ENCODE measurements around the gene MCHR1.

MCHR1 gene

DNA sequence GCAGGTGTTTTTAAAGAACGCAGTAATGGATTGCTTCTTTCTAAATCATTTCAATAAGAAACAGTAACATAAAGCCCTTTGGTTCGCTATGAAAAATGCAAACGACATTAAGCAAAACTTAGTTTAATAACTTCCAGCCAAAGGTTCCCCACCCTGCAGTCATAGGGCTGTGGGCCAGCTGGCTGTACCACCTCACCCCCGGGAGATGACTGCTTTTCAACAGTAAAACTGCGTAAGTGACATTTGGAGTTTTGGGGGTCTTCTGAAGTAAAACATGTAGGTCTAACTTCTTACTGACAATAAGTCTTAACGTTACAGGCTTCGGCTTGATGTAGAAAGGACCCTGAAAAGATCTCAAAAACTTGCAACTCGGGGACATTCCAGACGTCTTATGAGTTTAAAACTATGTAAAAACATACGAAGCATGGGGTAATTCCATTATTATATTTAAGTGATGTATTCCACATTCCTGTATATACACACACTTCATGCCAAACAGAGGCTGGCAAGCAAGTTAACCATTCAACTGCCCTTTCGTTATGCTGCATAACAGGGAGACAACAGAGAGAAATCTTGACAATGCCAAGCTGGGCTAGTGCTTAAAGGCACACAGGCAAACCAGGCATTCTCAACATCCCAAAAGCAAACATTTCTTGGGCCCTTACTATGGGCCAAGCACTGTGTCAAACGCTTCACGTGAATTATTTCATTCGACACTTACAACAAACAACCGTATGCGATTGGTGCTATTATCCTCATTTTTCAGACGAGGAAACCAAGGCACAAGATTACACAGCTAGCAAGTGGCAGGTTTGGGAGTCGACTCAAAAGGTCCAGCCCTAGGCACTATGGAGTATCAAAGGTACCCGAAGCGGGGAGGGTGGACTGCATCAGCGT is 44.0 kb upstream of the MCHR1 start:
- Histone ChIP-seq H2BK120ac (ENCODE audit: insufficient read depth, low read length, poor library complexity) (peak overlapping the region; percentile 84), H3K79me1 (ENCODE audit: low read length) (peaks cover 9% of the 10 kb centered on the region), H3K4ac (ENCODE audit: low read depth, low read length) (peak overlapping the region; percentile 92), H3K27me3 (ENCODE audit: insufficient read depth, low read length) (no peaks in the 10 kb centered on the region), H3K27ac (ENCODE audit: low read depth, low read length) (no peak overlapping the region), H3K18ac (ENCODE audit: low read length) (peak overlapping the region; percentile 92), H3K4me2 (ENCODE audit: low read length) (peak overlapping the region; percentile 89), H3K9ac (ENCODE audit: low read length) (peak overlapping the region; percentile 64), H3K4me1 (ENCODE audit: control insufficient read depth in 1 of 2, insufficient read depth in 2 of 2, low read length in 2 of 2) (peaks cover 4 to 12% of the 10 kb centered on the region in 2 experiments), H3K36me3 (ENCODE audit: control insufficient read depth in 1 of 2, insufficient read depth in 2 of 2, low read length in 2 of 2) (no peaks in the 10 kb centered on the region), H2BK5ac (ENCODE audit: low read depth, low read length, poor library complexity) (no peak overlapping the region), H4K12ac (ENCODE audit: low read depth, low read length) (no peak overlapping the region), H4K91ac (ENCODE audit: low read depth, low read length) (no peak overlapping the region), H4K8ac (ENCODE audit: low read depth, low read length) (no peak overlapping the region), H2BK12ac (ENCODE audit: low read length) (no peak overlapping the region), H3K23ac (ENCODE audit: low read length) (no peak overlapping the region), H2AK5ac (ENCODE audit: low read length) (no peak overlapping the region), H3K4me3 (ENCODE audit: low read depth, low read length) (peak overlapping the region; percentile 100), H2AFZ (ENCODE audit: insufficient read depth, low read length, poor library complexity) (no peak overlapping the region), H3K79me2 (ENCODE audit: control insufficient read depth, insufficient read depth, low read length, poor library complexity) (peaks cover 21% of the 10 kb centered on the region), H3K14ac (ENCODE audit: low read length) (peak overlapping the region; percentile 68), H3K9me3 (ENCODE audit: insufficient read depth, low read depth, low read length) (no peaks in the 10 kb centered on the region)
- WGBS (ENCODE audit: extremely low coverage, insufficient coverage, insufficient read length), result no CpG with 5 or more reads among the region's 21 CpGs
- DNase-seq, result peak in 1 of 2 donors; percentile 63

- H3K36me3 ChIP-seq (ENCODE audit: control insufficient read depth in 1 of 2, insufficient read depth in 2 of 2, low read length in 2 of 2), result no peaks in the 10 kb centered on the region
- H3K9ac ChIP-seq (ENCODE audit: low read length), result peak overlapping the region; percentile 73
- H3K23ac ChIP-seq (ENCODE audit: low read length), result no peak overlapping the region
- H3K4me2 ChIP-seq (ENCODE audit: low read length), result peak overlapping the region; percentile 89
- peak overlapping the region; percentile 89 for H2AFZ ChIP-seq (ENCODE audit: insufficient read depth, low read length, poor library complexity)
- peak overlapping the region; percentile 84 for H2BK5ac ChIP-seq (ENCODE audit: low read depth, low read length, poor library complexity)
- peak overlapping the region; percentile 92 for H3K18ac ChIP-seq (ENCODE audit: low read length)
- H3K79me2 ChIP-seq (ENCODE audit: control insufficient read depth, insufficient read depth, low read length, poor library complexity), result peaks cover 21% of the 10 kb centered on the region
- no peaks in the 10 kb centered on the region for H3K9me3 ChIP-seq (ENCODE audit: insufficient read depth, low read depth, low read length)
- H4K12ac ChIP-seq (ENCODE audit: low read depth, low read length), result peak overlapping the region; percentile 71
- peak overlapping the region; percentile 61 for H2AK5ac ChIP-seq (ENCODE audit: low read length)
- peak overlapping the region; percentile 100 for H3K4me3 ChIP-seq (ENCODE audit: low read depth, low read length)
- no peak for DNase-seq
- no peak overlapping the region for H2BK12ac ChIP-seq (ENCODE audit: low read length)
- H4K8ac ChIP-seq (ENCODE audit: low read depth, low read length), result peak overlapping the region; percentile 82
- H3K27ac ChIP-seq (ENCODE audit: low read depth, low read length), result peak overlapping the region; percentile 75
- H3K79me1 ChIP-seq (ENCODE audit: low read length), result peaks cover 9% of the 10 kb centered on the region
- H3K27me3 ChIP-seq (ENCODE audit: insufficient read depth, low read length), result no peaks in the 10 kb centered on the region
- H4K91ac ChIP-seq (ENCODE audit: low read depth, low read length), result peak overlapping the region; percentile 80
- WGBS (ENCODE audit: extremely low coverage, insufficient coverage, insufficient read length), result no CpG with 5 or more reads among the region's 31 CpGs
- H3K4me1 ChIP-seq (ENCODE audit: control insufficient read depth in 1 of 2, insufficient read depth in 2 of 2, low read length in 2 of 2), result peaks cover 4 to 12% of the 10 kb centered on the region in 2 experiments
- H3K14ac ChIP-seq (ENCODE audit: low read length), result peak overlapping the region; percentile 68
- H2BK120ac ChIP-seq (ENCODE audit: insufficient read depth, low read length, poor library complexity), result peak overlapping the region; percentile 84
- peak overlapping the region; percentile 87 for H3K4ac ChIP-seq (ENCODE audit: low read depth, low read length)
Measured at GRCh38 chr22:40635940-40636379, 43.3 kb upstream of the MCHR1 start.

GRCh38 chr22:40636380-40637182 is 42.7 kb upstream of the MCHR1 start, which contains the start of gene MRTFA:
MRTFA (minus strand) TSS chr22:40636719.
- H3K79me1 ChIP-seq (ENCODE audit: low read length), result peaks cover 9% of the 10 kb centered on the region

More at GRCh38 chr22:40636380-40637182, 42.7 kb upstream of the MCHR1 start, which contains the start of gene MRTFA:
- peak within 1 kb of the TSS; percentile 75 for H3K27ac ChIP-seq (ENCODE audit: low read depth, low read length)
- peak within 1 kb of the TSS; percentile 89 for H3K4me2 ChIP-seq (ENCODE audit: low read length)
- peaks cover 21% of the 10 kb centered on the region for H3K79me2 ChIP-seq (ENCODE audit: control insufficient read depth, insufficient read depth, low read length, poor library complexity)
- H4K12ac ChIP-seq (ENCODE audit: low read depth, low read length), result peak within 1 kb of the TSS; percentile 78
- peak within 1 kb of the TSS; percentile 100 for H3K4me3 ChIP-seq (ENCODE audit: low read depth, low read length)
- peak; percentile 99 to 100 for DNase-seq
- WGBS (ENCODE audit: extremely low coverage, insufficient coverage, insufficient read length), result no CpG with 5 or more reads among the region's 82 CpGs
- H3K4ac ChIP-seq (ENCODE audit: low read depth, low read length), result peak within 1 kb of the TSS; percentile 87
- H3K36me3 ChIP-seq (ENCODE audit: control insufficient read depth in 1 of 2, insufficient read depth in 2 of 2, low read length in 2 of 2), result no peaks in the 10 kb centered on the region
- H2BK12ac ChIP-seq (ENCODE audit: low read length), result peak within 1 kb of the TSS; percentile 84
- H3K27me3 ChIP-seq (ENCODE audit: insufficient read depth, low read length), result no peaks in the 10 kb centered on the region
- peak within 1 kb of the TSS; percentile 61 for H2AK5ac ChIP-seq (ENCODE audit: low read length)
- peak within 1 kb of the TSS; percentile 96 for H2AFZ ChIP-seq (ENCODE audit: insufficient read depth, low read length, poor library complexity)
- no peaks in the 10 kb centered on the region for H3K9me3 ChIP-seq (ENCODE audit: insufficient read depth, low read depth, low read length)
- peak within 1 kb of the TSS; percentile 93 for H3K9ac ChIP-seq (ENCODE audit: low read length)
- no peak within 1 kb of the TSS for H3K23ac ChIP-seq (ENCODE audit: low read length)
- H3K14ac ChIP-seq (ENCODE audit: low read length), result peak within 1 kb of the TSS; percentile 93
- H4K91ac ChIP-seq (ENCODE audit: low read depth, low read length), result peak within 1 kb of the TSS; percentile 93
- peak within 1 kb of the TSS; percentile 93 for H3K18ac ChIP-seq (ENCODE audit: low read length)
- H2BK5ac ChIP-seq (ENCODE audit: low read depth, low read length, poor library complexity), result peak within 1 kb of the TSS; percentile 84
- peak within 1 kb of the TSS; percentile 87 for H2BK120ac ChIP-seq (ENCODE audit: insufficient read depth, low read length, poor library complexity)
- peak within 1 kb of the TSS; percentile 96 for H4K8ac ChIP-seq (ENCODE audit: low read depth, low read length)
- H3K4me1 ChIP-seq (ENCODE audit: control insufficient read depth in 1 of 2, insufficient read depth in 2 of 2, low read length in 2 of 2), result peaks cover 9 to 12% of the 10 kb centered on the region in 2 experiments
